Tibial artery (tissue), 4 donors: Measurements from ENCODE around the gene SPTB.

Experiments
- DNase-seq, 2 donors: peaks; one replicate each; pipeline ENCODE4 v3.0.0-alpha.2; 2019
- H3K27ac ChIP-seq, 2 donors: fragments of 200-600 bp; sonication (generic) in 1 of 2; 1 replicate in 1 of 2; 2 replicates in 1 of 2; pipeline ENCODE4 v1.5.1; 2018 to 2019; ENCODE audit warnings: mild to moderate bottlenecking in 1 of 2
- H3K27me3 ChIP-seq, 2 donors: fragments of 200-600 bp; sonication (generic) in 1 of 2; one replicate each; pipeline versions ENCODE4 v1.5.1 to v1.6.0; 2016 to 2019
- H3K36me3 ChIP-seq, 3 donors: fragments of 200-600 bp; sonication (generic) in 2 of 3; one replicate each; pipeline ENCODE4 v1.5.1; 2016 to 2019; ENCODE audit warnings: mild to moderate bottlenecking in 2 of 3
- H3K4me1 ChIP-seq, 4 donors: fragments of 200-600 bp; sonication (generic) in 2 of 4; 1 replicate in 3 of 4; 2 replicates in 1 of 4; pipeline ENCODE4 v1.5.1; 2016 to 2019
- H3K4me3 ChIP-seq, 2 donors: fragments of 200-600 bp; sonication (generic) in 1 of 2; 1 replicate in 1 of 2; 2 replicates in 1 of 2; pipeline ENCODE4 v1.5.1; 2018 to 2019; ENCODE audit warnings: mild to moderate bottlenecking in 2 of 2
- H3K9me3 ChIP-seq, 3 donors: fragments of 200-600 bp; sonication (generic) in 1 of 3; one replicate each; pipeline ENCODE4 v1.5.1; 2016 to 2019
- CTCF ChIP-seq, 2 experiments: fragments of 200-600 bp in 1 of 2; fragments of 450-650 bp in 1 of 2; IDR thresholded peaks; one replicate each; pipeline ENCODE4 v1.5.1; 2017 to 2019; ENCODE audit warnings: antibody characterized with exemption in 2 of 2, mild to moderate bottlenecking in 1 of 2, moderate library complexity in 1 of 2
- intact Hi-C: fragments of 100-400 bp; cut with DNase I; formaldehyde crosslinking; loops from one replicate; pipeline ENCODE4 v1.15.0; 2023; ENCODE audit warnings: low total_unique reads

Gene SPTB

GRCh38 chr14:64880221-64881121, 764 bp upstream of the SPTB start:
- no peaks in the 10 kb centered on the region for H3K9me3 ChIP-seq
- H3K4me1 ChIP-seq, result peaks cover 0 to 23% (median 16%) of the 10 kb centered on the region in 4 donors
- peaks cover 0 to 13% of the 10 kb centered on the region in 2 donors for H3K27me3 ChIP-seq
- TF ChIP-seq CTCF (IDR thresholded peaks at IDR 0.05), result no peak
- peak; percentile 28 to 70 for DNase-seq
- intact Hi-C loops, result loop anchor here (10.0 kb wide), 1 partner anchor 216 kb away; no protein-coding TSS in a partner anchor
- peak overlapping the region; percentile 60 to 65 for H3K4me3 ChIP-seq
- no peaks in the 10 kb centered on the region for H3K36me3 ChIP-seq
- H3K27ac ChIP-seq, result peak overlapping the region; percentile 38

GRCh38 chr14:64878837-64879634, 671 bp downstream of the SPTB start:
- no peak for TF ChIP-seq CTCF (IDR thresholded peaks at IDR 0.05)
- no peak for DNase-seq
- no peaks in the 10 kb centered on the region for H3K9me3 ChIP-seq
- peaks cover 0 to 23% (median 16%) of the 10 kb centered on the region in 4 donors for H3K4me1 ChIP-seq
- peak overlapping the region; percentile 8 to 31 for H3K27ac ChIP-seq
- H3K36me3 ChIP-seq, result no peaks in the 10 kb centered on the region
- H3K27me3 ChIP-seq, result peaks cover 0 to 13% of the 10 kb centered on the region in 2 donors
- intact Hi-C loops, result no loop called here
- H3K4me3 ChIP-seq, result peak overlapping the region; percentile 60 to 65

- no peak for TF ChIP-seq CTCF (IDR thresholded peaks at IDR 0.05)
- no peak overlapping the region for H3K4me3 ChIP-seq
- H3K36me3 ChIP-seq, result no peaks in the 10 kb centered on the region
- H3K4me1 ChIP-seq, result peaks cover 0 to 23% (median 16%) of the 10 kb centered on the region in 4 donors
- no peak overlapping the region for H3K27ac ChIP-seq
- H3K9me3 ChIP-seq, result no peaks in the 10 kb centered on the region
- intact Hi-C loops, result no loop called here
- no peak for DNase-seq
- peaks cover 0 to 13% of the 10 kb centered on the region in 2 donors for H3K27me3 ChIP-seq
These were observed 1.9 kb downstream of the SPTB start for GRCh38 chr14:64877846-64878245.

GRCh38 chr14:64875350-64875749, 4.4 kb downstream of the SPTB start:
- intact Hi-C loops, result no loop called here
- DNase-seq, result no peak
- Histone ChIP-seq H3K4me3 (no peak overlapping the region), H3K36me3 (no peaks in the 10 kb centered on the region), H3K27me3 (peaks cover 0 to 8% of the 10 kb centered on the region in 2 donors), H3K4me1 (peaks cover 0 to 18% (median 13%) of the 10 kb centered on the region in 4 donors), H3K9me3 (no peaks in the 10 kb centered on the region), H3K27ac (no peak overlapping the region)
- TF ChIP-seq CTCF (IDR thresholded peaks at IDR 0.05), result no peak

- no peaks in the 10 kb centered on the region for H3K27me3 ChIP-seq
- H3K4me3 ChIP-seq, result no peak overlapping the region
- no peaks in the 10 kb centered on the region for H3K36me3 ChIP-seq
- no peak for TF ChIP-seq CTCF (IDR thresholded peaks at IDR 0.05)
- no peaks in the 10 kb centered on the region for H3K9me3 ChIP-seq
- intact Hi-C loops, result no loop called here
- peaks cover 0 to under 1% (median 0%) of the 10 kb centered on the region in 4 donors for H3K4me1 ChIP-seq
- DNase-seq, result no peak
- H3K27ac ChIP-seq, result no peak overlapping the region
These were observed 6.0 kb downstream of the SPTB start for GRCh38 chr14:64873506-64874219.
